A549 (cell line): ENCODE measurements around the gene PAGE2. TPM values are rescaled to one million over a fixed set of nuclear protein-coding genes. Genes with fewer than 3 reads are reported as not detected.

Source experiments
- ATAC-seq, 2 experiments: fragments of 200-7000 bp in 1 of 2; fragments of >200 bp in 1 of 2; cut with Nextera tagmentation in 1 of 2; cut with Tn5 transposase in 1 of 2; 3 replicates each; pipeline versions ENCODE4 v1.8.0 to v1.9.1; 2018 to 2020; ENCODE audit warnings: mild to moderate bottlenecking in 1 of 2, moderate library complexity in 1 of 2
- CTCF ChIA-PET: fragments of 300-600 bp; sonication (Branson Sonifier 250); formaldehyde crosslinking; extraction: SDS; loops from one replicate; lab custom pipeline; 2021; ENCODE audit warnings: antibody characterized with exemption, inconsistent platforms; lab: Yijun Ruan, JAX
- POLR2A ChIA-PET: fragments of 350-600 bp; formaldehyde crosslinking; extraction: SDS; loops from one replicate; lab custom pipeline; 2021; ENCODE audit warnings: antibody characterized with exemption, inconsistent platforms; lab: Yijun Ruan, JAX
- DNase-seq, 2 experiments: peaks; one replicate each; pipeline versions ENCODE4 v3.0.0 to v3.0.0-alpha.2; 2011 to 2016; ENCODE audit warnings: low read depth in 1 of 2, low spot score in 1 of 2
- FAIRE-seq: peaks from 2 replicates; lab custom pipeline; 2011; peaks lifted over from hg19 to GRCh38; lab: Jason Lieb, UNC
- H3K27ac ChIP-seq, 2 experiments: fragments of >200 bp; sonication (Bioruptor Twin); formaldehyde crosslinking; 3 replicates each; pipeline ENCODE4 v1.5.1; 2016 to 2017
- H3K4me1 ChIP-seq: fragments of >200 bp; sonication (Bioruptor Twin); formaldehyde crosslinking; 3 replicates; pipeline ENCODE4 v1.6.1; 2016
- H3K4me2 ChIP-seq: fragments of >200 bp; sonication (Bioruptor Twin); formaldehyde crosslinking; 3 replicates; pipeline ENCODE4 v1.6.1; 2016
- H3K4me3 ChIP-seq: fragments of >200 bp; sonication (Bioruptor Twin); formaldehyde crosslinking; 3 replicates; pipeline ENCODE4 v1.5.1; 2016
- H3K9me3 ChIP-seq: fragments of >200 bp; sonication (Bioruptor Twin); formaldehyde crosslinking; 3 replicates; pipeline ENCODE4 v1.6.1; 2016
- EHF ChIP-seq: fragments of 250-450 bp; sonication (Bioruptor Pico); IDR thresholded peaks from 2 replicates; pipeline ENCODE4 v1.5.0; 2020; ENCODE audit warnings: mild to moderate bottlenecking
- ESRRA ChIP-seq: fragments of 150-350 bp; IDR thresholded peaks from 2 replicates; pipeline ENCODE4 v1.6.1; 2014; ENCODE audit warnings: mild to moderate bottlenecking, low read length, borderline replicate concordance
- FOXS1 ChIP-seq: fragments of 250-450 bp; sonication (Bioruptor Pico); IDR thresholded peaks from 2 replicates; pipeline ENCODE4 v1.5.0; 2020; ENCODE audit warnings: mild to moderate bottlenecking, moderate library complexity
- HDAC2 ChIP-seq: fragments of 200-600 bp; sonication (generic); IDR thresholded peaks from 2 replicates; pipeline ENCODE4 v1.6.1; 2016
- HOXA7 ChIP-seq: fragments of 250-450 bp; sonication (Bioruptor Pico); IDR thresholded peaks from 2 replicates; pipeline ENCODE4 v1.5.0; 2020; ENCODE audit warnings: mild to moderate bottlenecking, moderate library complexity
- HOXB5 ChIP-seq: fragments of 250-450 bp; sonication (Bioruptor Pico); IDR thresholded peaks from 2 replicates; pipeline ENCODE4 v1.5.0; 2020; ENCODE audit warnings: mild to moderate bottlenecking, moderate library complexity
- JUN ChIP-seq, 2 experiments: fragments of >200 bp; sonication (Bioruptor Twin); formaldehyde crosslinking; IDR thresholded peaks; 2 replicates in 1 of 2; 3 replicates in 1 of 2; pipeline ENCODE4 v1.6.1; 2016 to 2017
- MAFK ChIP-seq: fragments of 450-650 bp; IDR thresholded peaks from 2 replicates; pipeline ENCODE4 v1.6.1; 2014; ENCODE audit not compliant: partially characterized antibody
- NR3C1 ChIP-seq: fragments of >200 bp; sonication (Bioruptor Twin); formaldehyde crosslinking; IDR thresholded peaks from 3 replicates; pipeline ENCODE4 v1.6.1; 2017
- PHF8 ChIP-seq: fragments of 200-600 bp; sonication (generic); IDR thresholded peaks from 2 replicates; pipeline ENCODE4 v1.6.1; 2016; ENCODE audit warnings: low read depth, mild to moderate bottlenecking, antibody characterized with exemption, moderate library complexity, borderline replicate concordance
- POLR2A ChIP-seq: IDR thresholded peaks from 2 replicates; pipeline ENCODE4 v1.6.1; 2012; ENCODE audit warnings: mild to moderate bottlenecking, low read length
- RNF2 ChIP-seq: fragments of 200-600 bp; sonication (generic); IDR thresholded peaks from 2 replicates; pipeline ENCODE4 v1.6.1; 2016; ENCODE audit warnings: low read depth, mild to moderate bottlenecking, antibody characterized with exemption, moderate library complexity, borderline replicate concordance
- SMC3 ChIP-seq: fragments of >200 bp; sonication (Bioruptor Twin); formaldehyde crosslinking; IDR thresholded peaks from 3 replicates; pipeline ENCODE4 v1.6.1; 2018; ENCODE audit warnings: inconsistent platforms
- ZC3H11A ChIP-seq: fragments of 450-650 bp; IDR thresholded peaks from 2 replicates; pipeline ENCODE4 v1.6.1; 2014; ENCODE audit warnings: antibody characterized with exemption, mild to moderate bottlenecking
- ZSCAN20 ChIP-seq: fragments of 250-450 bp; sonication (Bioruptor Pico); IDR thresholded peaks from 2 replicates; pipeline ENCODE4 v1.8.0; 2022; ENCODE audit warnings: mild to moderate bottlenecking, moderate library complexity
- WGBS: methylation state at CpG from one replicate; pipeline ENCODE4 v1.1.6; 2017; ENCODE audit errors: missing lambda C conversion rate; 5-methylcytosine and 5-hydroxymethylcytosine counted together
- polyA plus RNA-seq, 4 experiments: library from polyadenylated mRNA; depleted of rRNA in 3 of 4; stranded (reverse); fragments of >200 nt; fragmentation: RNase III in 1 of 4; extraction: RNeasy Plus Mini Kit Qiagen cat#74134 plus additional on column Dnase treatment in 1 of 4; gene quantifications; 2 replicates in 3 of 4; 3 replicates in 1 of 4; pipeline ENCODE4 v1.2.3, GENCODE V29; 2011 to 2017
- TF ChIP-seq, protein P1 (sequence below): fragments of 200-600 bp; sonication (generic); IDR thresholded peaks from 2 replicates; pipeline ENCODE4 v1.6.1; 2016; ENCODE audit warnings: antibody characterized with exemption, mild to moderate bottlenecking, moderate library complexity
- TF ChIP-seq, protein P2 (sequence below): fragments of 250-450 bp; sonication (Bioruptor Pico); IDR thresholded peaks from 2 replicates; pipeline ENCODE4 v1.5.0; 2021; ENCODE audit warnings: mild to moderate bottlenecking, moderate library complexity, borderline replicate concordance
- TF ChIP-seq, protein P3 (sequence below): IDR thresholded peaks from 2 replicates; pipeline ENCODE4 v1.6.1; 2012
- TF ChIP-seq, protein P4 (sequence below): fragments of >200 bp; sonication (Bioruptor Twin); formaldehyde crosslinking; IDR thresholded peaks from 2 replicates; pipeline ENCODE4 v1.6.1; 2016

The PAGE2 gene
- polyA plus RNA-seq, 2 of the 4 experiments (the other 2 are of a cell fraction): not detected

DNA sequence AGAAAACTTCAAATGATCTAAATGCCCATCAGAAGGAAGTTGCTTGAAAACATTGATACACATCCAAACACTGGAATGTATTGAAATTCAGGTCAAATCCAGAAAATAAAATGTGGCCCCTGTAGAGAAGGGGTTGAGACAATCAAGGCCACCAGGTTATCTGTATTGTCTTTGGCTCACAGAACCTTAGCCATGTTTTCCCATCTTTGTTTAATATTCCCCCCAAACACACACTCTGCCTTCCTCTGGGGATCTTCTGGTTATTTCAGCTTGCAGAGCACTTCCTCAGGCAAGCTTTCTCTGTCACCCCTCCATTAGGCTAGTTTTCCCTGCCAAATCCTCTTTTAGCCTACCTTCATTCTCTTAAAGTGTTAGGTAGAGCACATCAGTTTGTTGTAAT lies 30.5 kb downstream of the PAGE2 start:
- CTCF ChIA-PET: no interaction called here
- POLR2A ChIA-PET: no interaction called here
- DNase-seq (no peak), FAIRE-seq (no peak), ATAC-seq (no peak)
- Histone ChIP-seq H3K4me2 (no peak overlapping the region), H3K4me1 (no peaks in the 10 kb centered on the region), H3K4me3 (no peak overlapping the region), H3K27ac (no peak overlapping the region), H3K9me3 (no peaks in the 10 kb centered on the region)
- TF ChIP-seq HOXA7 (CRISPR knock-in tag): no peak
- no peak for TF ChIP-seq PHF8
- TF ChIP-seq, protein P1, sequence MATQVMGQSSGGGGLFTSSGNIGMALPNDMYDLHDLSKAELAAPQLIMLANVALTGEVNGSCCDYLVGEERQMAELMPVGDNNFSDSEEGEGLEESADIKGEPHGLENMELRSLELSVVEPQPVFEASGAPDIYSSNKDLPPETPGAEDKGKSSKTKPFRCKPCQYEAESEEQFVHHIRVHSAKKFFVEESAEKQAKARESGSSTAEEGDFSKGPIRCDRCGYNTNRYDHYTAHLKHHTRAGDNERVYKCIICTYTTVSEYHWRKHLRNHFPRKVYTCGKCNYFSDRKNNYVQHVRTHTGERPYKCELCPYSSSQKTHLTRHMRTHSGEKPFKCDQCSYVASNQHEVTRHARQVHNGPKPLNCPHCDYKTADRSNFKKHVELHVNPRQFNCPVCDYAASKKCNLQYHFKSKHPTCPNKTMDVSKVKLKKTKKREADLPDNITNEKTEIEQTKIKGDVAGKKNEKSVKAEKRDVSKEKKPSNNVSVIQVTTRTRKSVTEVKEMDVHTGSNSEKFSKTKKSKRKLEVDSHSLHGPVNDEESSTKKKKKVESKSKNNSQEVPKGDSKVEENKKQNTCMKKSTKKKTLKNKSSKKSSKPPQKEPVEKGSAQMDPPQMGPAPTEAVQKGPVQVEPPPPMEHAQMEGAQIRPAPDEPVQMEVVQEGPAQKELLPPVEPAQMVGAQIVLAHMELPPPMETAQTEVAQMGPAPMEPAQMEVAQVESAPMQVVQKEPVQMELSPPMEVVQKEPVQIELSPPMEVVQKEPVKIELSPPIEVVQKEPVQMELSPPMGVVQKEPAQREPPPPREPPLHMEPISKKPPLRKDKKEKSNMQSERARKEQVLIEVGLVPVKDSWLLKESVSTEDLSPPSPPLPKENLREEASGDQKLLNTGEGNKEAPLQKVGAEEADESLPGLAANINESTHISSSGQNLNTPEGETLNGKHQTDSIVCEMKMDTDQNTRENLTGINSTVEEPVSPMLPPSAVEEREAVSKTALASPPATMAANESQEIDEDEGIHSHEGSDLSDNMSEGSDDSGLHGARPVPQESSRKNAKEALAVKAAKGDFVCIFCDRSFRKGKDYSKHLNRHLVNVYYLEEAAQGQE: no peak
- TF ChIP-seq NR3C1: no peak
- TF ChIP-seq JUN (IDR thresholded peaks at IDR 0.05): no peak
- TF ChIP-seq HOXB5 (CRISPR knock-in tag): no peak
- TF ChIP-seq ZC3H11A: no peak
- TF ChIP-seq, protein P2, sequence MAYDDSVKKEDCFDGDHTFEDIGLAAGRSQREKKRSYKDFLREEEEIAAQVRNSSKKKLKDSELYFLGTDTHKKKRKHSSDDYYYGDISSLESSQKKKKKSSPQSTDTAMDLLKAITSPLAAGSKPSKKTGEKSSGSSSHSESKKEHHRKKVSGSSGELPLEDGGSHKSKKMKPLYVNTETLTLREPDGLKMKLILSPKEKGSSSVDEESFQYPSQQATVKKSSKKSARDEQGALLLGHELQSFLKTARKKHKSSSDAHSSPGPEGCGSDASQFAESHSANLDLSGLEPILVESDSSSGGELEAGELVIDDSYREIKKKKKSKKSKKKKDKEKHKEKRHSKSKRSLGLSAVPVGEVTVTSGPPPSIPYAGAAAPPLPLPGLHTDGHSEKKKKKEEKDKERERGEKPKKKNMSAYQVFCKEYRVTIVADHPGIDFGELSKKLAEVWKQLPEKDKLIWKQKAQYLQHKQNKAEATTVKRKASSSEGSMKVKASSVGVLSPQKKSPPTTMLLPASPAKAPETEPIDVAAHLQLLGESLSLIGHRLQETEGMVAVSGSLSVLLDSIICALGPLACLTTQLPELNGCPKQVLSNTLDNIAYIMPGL (CRISPR knock-in tag): no peak
- TF ChIP-seq RNF2: no peak

DNA sequence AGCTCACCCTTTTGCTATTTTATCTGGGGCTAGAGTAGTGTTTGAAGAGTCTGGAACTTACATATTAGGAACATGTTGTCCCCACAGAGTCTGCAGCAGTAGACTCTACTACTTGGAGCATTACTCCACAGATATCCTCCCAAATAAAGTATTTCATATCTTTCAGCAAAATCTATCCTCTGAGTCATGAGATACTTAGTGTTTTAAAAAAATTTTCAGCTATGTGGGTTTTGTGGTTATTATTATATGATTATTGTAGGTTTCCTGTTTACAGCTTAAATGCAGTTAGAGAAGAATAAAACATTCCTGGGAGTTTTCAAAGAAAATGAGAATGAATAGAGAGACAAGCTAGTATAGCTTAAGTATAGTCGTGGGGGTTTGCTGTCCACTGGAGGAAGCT lies 30.9 kb downstream of the PAGE2 start:
- POLR2A ChIA-PET: no interaction called here
- DNase-seq (no peak), FAIRE-seq (no peak), ATAC-seq (no peak)
- WGBS: 5% methylated on average over 1 of the region's 1 CpG
- H3K9me3 ChIP-seq: no peaks in the 10 kb centered on the region
- CTCF ChIA-PET: no interaction called here
- H3K4me2 ChIP-seq: no peak overlapping the region
- H3K4me1 ChIP-seq: no peaks in the 10 kb centered on the region
- no peak overlapping the region for H3K27ac ChIP-seq
- TF ChIP-seq POLR2A (no peak), HDAC2 (no peak), MAFK (no peak), NR3C1 (no peak), ZC3H11A (no peak), ESRRA (no peak), EHF (CRISPR knock-in tag) (no peak), ZSCAN20 (CRISPR knock-in tag) (no peak), HOXB5 (CRISPR knock-in tag) (no peak), FOXS1 (CRISPR knock-in tag) (no peak), SMC3 (no peak)
- TF ChIP-seq, protein P1: no peak
- TF ChIP-seq, protein P3, sequence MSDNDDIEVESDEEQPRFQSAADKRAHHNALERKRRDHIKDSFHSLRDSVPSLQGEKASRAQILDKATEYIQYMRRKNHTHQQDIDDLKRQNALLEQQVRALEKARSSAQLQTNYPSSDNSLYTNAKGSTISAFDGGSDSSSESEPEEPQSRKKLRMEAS: no peak
- TF ChIP-seq, protein P4, sequence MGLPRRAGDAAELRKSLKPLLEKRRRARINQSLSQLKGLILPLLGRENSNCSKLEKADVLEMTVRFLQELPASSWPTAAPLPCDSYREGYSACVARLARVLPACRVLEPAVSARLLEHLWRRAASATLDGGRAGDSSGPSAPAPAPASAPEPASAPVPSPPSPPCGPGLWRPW: no peak
- H3K4me3 ChIP-seq: no peak overlapping the region
